HepG2 (cell line): ENCODE measurements around the gene ZMIZ1. TPM values are rescaled to one million over a fixed set of nuclear protein-coding genes. Genes with fewer than 3 reads are reported as not detected.
A peak's percentile ranks its signal among the peaks of the same experiment; 100 is the strongest.

Experiments used
- ATAC-seq: fragments of 200-7000 bp; cut with Tn5 transposase; 3 replicates; pipeline ENCODE4 v1.9.1; 2020; ENCODE audit warnings: mild to moderate bottlenecking, moderate library complexity
- BruUV-seq: library from RNA; stranded (reverse); fragments of 400-500 nt; replicated peaks from 2 replicates; lab custom pipeline; 2021; lab: Mats Ljungman, UMichigan
- CTCF ChIA-PET: fragments of 300-600 bp; formaldehyde crosslinking; extraction: SDS; loops from one replicate; lab custom pipeline; 2021; ENCODE audit warnings: low total read pairs, inconsistent platforms, low intra/inter-chr PET ratio; lab: Yijun Ruan, JAX
- POLR2A ChIA-PET: fragments of 350-600 bp; sonication (Branson Sonifier 250); formaldehyde crosslinking; loops from one replicate; lab custom pipeline; 2020; ENCODE audit warnings: antibody characterized with exemption, inconsistent platforms; lab: Yijun Ruan, JAX
- DNase-seq: peaks from one replicate; pipeline ENCODE4 v3.0.0-alpha.2; 2015; ENCODE audit warnings: low spot score
- FAIRE-seq: peaks from 3 replicates; lab custom pipeline; 2011; peaks lifted over from hg19 to GRCh38; lab: Jason Lieb, UNC
- H2AFZ ChIP-seq: one replicate; pipeline ENCODE4 v1.6.1; 2011; ENCODE audit warnings: low read length, inconsistent platforms
- H3K27ac ChIP-seq: fragments of 300-600 bp; 3 replicates; pipeline ENCODE4 v1.8.0; 2011; ENCODE audit warnings: mixed run types, mild to moderate bottlenecking, mixed read lengths, low read length, inconsistent platforms; ENCODE audit not compliant: insufficient read depth; ENCODE audit errors: extremely low read length
- H3K27me3 ChIP-seq, 2 experiments: fragments of 200-600 bp in 1 of 2; 2 replicates in 1 of 2; 3 replicates in 1 of 2; pipeline versions ENCODE4 v1.6.0 to v1.8.0; 2011; ENCODE audit warnings: low read length in 2 of 2, mild to moderate bottlenecking in 2 of 2, moderate library complexity in 2 of 2, inconsistent platforms in 1 of 2; ENCODE audit not compliant: insufficient read depth in 2 of 2, control insufficient read depth in 1 of 2
- H3K36me3 ChIP-seq, 2 experiments: fragments of 200-600 bp in 1 of 2; replicated peaks in 1 of 2; 2 replicates in 1 of 2; 3 replicates in 1 of 2; pipeline versions ENCODE4 v1.5.1 to v1.8.0; 2011; ENCODE audit warnings: low read length in 2 of 2, inconsistent platforms in 1 of 2; ENCODE audit not compliant: insufficient read depth in 2 of 2, control insufficient read depth in 1 of 2
- H3K4me1 ChIP-seq: 2 replicates; pipeline ENCODE4 v1.5.1; 2012; ENCODE audit warnings: low read length, inconsistent platforms; ENCODE audit not compliant: insufficient read depth
- H3K4me2 ChIP-seq: 2 replicates; pipeline ENCODE4 v1.6.0; 2011; ENCODE audit warnings: low read depth, low read length, inconsistent platforms
- H3K4me3 ChIP-seq, 3 experiments: fragments of 200-600 bp in 1 of 3; sonication (generic), shearing (Covaris generic) in 1 of 3; replicated peaks in 1 of 3; 2 replicates each; pipeline ENCODE4 v1.5.1; 2011 to 2016; ENCODE audit warnings: low read length in 3 of 3, inconsistent platforms in 2 of 3, low read depth in 2 of 3, mild to moderate bottlenecking in 2 of 3, control low read depth in 1 of 3, mixed read lengths in 1 of 3; ENCODE audit not compliant: insufficient read depth in 1 of 3
- H3K79me2 ChIP-seq: one replicate; pipeline ENCODE4 v1.6.1; 2011; ENCODE audit warnings: low read length, inconsistent platforms; ENCODE audit not compliant: insufficient read depth
- H3K9ac ChIP-seq: 2 replicates; pipeline ENCODE4 v1.6.0; 2011; ENCODE audit warnings: mild to moderate bottlenecking, low read depth, low read length, inconsistent platforms; ENCODE audit not compliant: insufficient read depth
- H3K9me3 ChIP-seq: 2 replicates; pipeline ENCODE4 v1.5.1; 2012; ENCODE audit warnings: mild to moderate bottlenecking, low read length
- H4K20me1 ChIP-seq: 2 replicates; pipeline ENCODE4 v1.6.0; 2011; ENCODE audit warnings: inconsistent platforms, mild to moderate bottlenecking, low read length, moderate library complexity; ENCODE audit not compliant: insufficient read depth
- MAFF ChIP-seq: IDR thresholded peaks from 2 replicates; pipeline ENCODE4 v1.6.1; 2011; ENCODE audit warnings: low read depth, low read length, improper control_type of control experiment
- MAFK ChIP-seq, 2 experiments: IDR thresholded peaks in 1 of 2; conservative IDR thresholded peaks in 1 of 2; 2 replicates each; pipeline ENCODE4 v1.6.1; 2011; ENCODE audit warnings: improper control_type of control experiment in 2 of 2, low read length in 2 of 2
- NFIB ChIP-seq: sonication (generic); formaldehyde crosslinking; IDR thresholded peaks from 2 replicates; pipeline ENCODE4 v1.9.0; 2021; ENCODE audit warnings: missing genetic modification reagents, mild to moderate bottlenecking, borderline replicate concordance
- ZNF276 ChIP-seq: sonication (generic); formaldehyde crosslinking; IDR thresholded peaks from 2 replicates; pipeline ENCODE4 v1.4.0; 2020; ENCODE audit warnings: mild to moderate bottlenecking, low read depth, missing genetic modification reagents
- ZNF513 ChIP-seq: sonication (generic); formaldehyde crosslinking; conservative IDR thresholded peaks from 2 replicates; pipeline ENCODE4 v1.5.0; 2020; ENCODE audit warnings: missing genetic modification reagents
- WGBS: methylation state at CpG from one replicate; pipeline ENCODE4 v1.1.6; 2017; ENCODE audit warnings: low lambda C conversion rate; 5-methylcytosine and 5-hydroxymethylcytosine counted together
- in situ Hi-C: cut with HindIII; loops from 2 replicates; pipeline ENCODE4 v1.10.0; 2017; ENCODE audit warnings: low pct_unique_long_range_greater_than_20kb; ENCODE audit not compliant: extremely low pct_ligation_motif_present
- intact Hi-C: fragments of 100-400 bp; cut with micrococcal nuclease; formaldehyde crosslinking; loops from one replicate; pipeline ENCODE4 v1.10.0; 2022; ENCODE audit not compliant: unreplicated experiment
- polyA plus RNA-seq, 8 experiments: library from polyadenylated mRNA; depleted of rRNA in 3 of 8; stranded (reverse) in 7 of 8; unstranded in 1 of 8; fragments of >200 nt; fragmentation: Illumina TruSeq in 4 of 8; extraction: Trizol in 4 of 8; gene quantifications; 2 replicates each; pipeline versions ENCODE4 v1.2.1 to v1.2.3, GENCODE V29; 2011 to 2016; ENCODE audit warnings: low read depth in 4 of 8, missing spikeins in 1 of 8, mixed read lengths in 1 of 8; ENCODE audit not compliant: insufficient read depth in 1 of 8
- total RNA-seq, 5 experiments: library from RNA; depleted of rRNA; stranded (reverse); fragments of >200 nt; fragmentation: Illumina TruSeq; extraction: Trizol; gene quantifications; 2 replicates each; pipeline ENCODE4 v1.2.3, GENCODE V29; 2016; ENCODE audit warnings: low read depth in 1 of 5
- TF ChIP-seq, protein P1 (sequence below): sonication (generic); formaldehyde crosslinking; IDR thresholded peaks from 2 replicates; pipeline ENCODE4 v1.4.0; 2020; ENCODE audit warnings: missing genetic modification reagents
- TF ChIP-seq, protein P2 (sequence below): sonication (generic); formaldehyde crosslinking; IDR thresholded peaks from 2 replicates; pipeline ENCODE4 v1.4.0; 2020; ENCODE audit warnings: missing genetic modification reagents, mild to moderate bottlenecking, borderline replicate concordance

ZMIZ1 gene
- total and polyA plus RNA-seq, 2 of the 13 experiments (the other 11 are each of a cell fraction or from before 2014, with no cell fraction given) = 5.3 to 10.2 TPM

DNA sequence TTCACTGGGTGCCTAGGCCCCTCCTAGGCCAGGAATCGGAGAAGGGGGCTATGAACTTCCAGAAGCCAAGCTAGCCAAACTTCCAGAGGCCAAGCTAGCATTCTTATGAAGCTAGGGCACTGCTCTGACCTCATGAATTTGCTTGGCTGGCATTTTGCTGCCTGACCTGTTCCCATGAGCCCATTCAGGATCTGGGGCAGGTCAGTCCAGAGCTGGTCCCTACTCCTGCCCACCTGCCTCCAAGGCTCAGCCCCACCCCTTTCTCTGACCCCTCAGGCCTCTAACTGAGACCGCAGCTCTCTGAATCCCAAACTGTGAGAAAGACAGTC, 277.2 kb downstream of the ZMIZ1 start:
- ChIA-PET POLR2A (interaction anchor here (1.0 to 7.8 kb wide), 4 partner anchors 9 to 34 kb away, joined by 3 to 134 read pairs (median 32); no protein-coding TSS in a partner anchor), CTCF (no interaction called here)
- in situ Hi-C loops = no loop called here
- H3K27me3 ChIP-seq = no peaks in the 10 kb centered on the region
- H2AFZ ChIP-seq = no peak overlapping the region
- TF ChIP-seq, protein P1, sequence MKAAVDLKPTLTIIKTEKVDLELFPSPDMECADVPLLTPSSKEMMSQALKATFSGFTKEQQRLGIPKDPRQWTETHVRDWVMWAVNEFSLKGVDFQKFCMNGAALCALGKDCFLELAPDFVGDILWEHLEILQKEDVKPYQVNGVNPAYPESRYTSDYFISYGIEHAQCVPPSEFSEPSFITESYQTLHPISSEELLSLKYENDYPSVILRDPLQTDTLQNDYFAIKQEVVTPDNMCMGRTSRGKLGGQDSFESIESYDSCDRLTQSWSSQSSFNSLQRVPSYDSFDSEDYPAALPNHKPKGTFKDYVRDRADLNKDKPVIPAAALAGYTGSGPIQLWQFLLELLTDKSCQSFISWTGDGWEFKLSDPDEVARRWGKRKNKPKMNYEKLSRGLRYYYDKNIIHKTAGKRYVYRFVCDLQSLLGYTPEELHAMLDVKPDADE (CRISPR knock-in tag) = no peak
- TF ChIP-seq, protein P2, sequence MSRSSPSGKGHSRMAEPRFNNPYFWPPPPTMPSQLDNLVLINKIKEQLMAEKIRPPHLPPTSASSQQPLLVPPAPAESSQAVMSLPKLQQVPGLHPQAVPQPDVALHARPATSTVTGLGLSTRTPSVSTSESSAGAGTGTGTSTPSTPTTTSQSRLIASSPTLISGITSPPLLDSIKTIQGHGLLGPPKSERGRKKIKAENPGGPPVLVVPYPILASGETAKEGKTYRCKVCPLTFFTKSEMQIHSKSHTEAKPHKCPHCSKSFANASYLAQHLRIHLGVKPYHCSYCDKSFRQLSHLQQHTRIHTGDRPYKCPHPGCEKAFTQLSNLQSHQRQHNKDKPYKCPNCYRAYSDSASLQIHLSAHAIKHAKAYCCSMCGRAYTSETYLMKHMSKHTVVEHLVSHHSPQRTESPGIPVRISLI (CRISPR knock-in tag) = no peak
- TF ChIP-seq MAFK (conservative IDR thresholded peaks at IDR 0.05 in 1 of 2, IDR thresholded peaks at IDR 0.05 in 1 of 2; ENCODE audit: low read length in 2 of 2) (peak; percentile 81 to 91), ZNF513 (CRISPR knock-in tag) (no peak), MAFF (peak; percentile 59), ZNF276 (CRISPR knock-in tag) (no peak), NFIB (CRISPR knock-in tag) (no peak)
- H3K4me2 ChIP-seq = no peak overlapping the region
- no peak for ATAC-seq
- H3K27ac ChIP-seq = no peak overlapping the region
- H3K9ac ChIP-seq = no peak overlapping the region
- 93% methylated on average over 1 of the region's 2 CpGs for WGBS
- peaks cover 17 to 24% of the 10 kb centered on the region in 2 experiments for H3K36me3 ChIP-seq
- no peak for DNase-seq
- no TSS peak for BruUV-seq
- peaks cover 34% of the 10 kb centered on the region for H3K79me2 ChIP-seq
- peaks cover 75% of the 10 kb centered on the region for H3K4me1 ChIP-seq
- intact Hi-C loops = loop anchor here (10.0 kb wide), 1 partner anchor 51 kb away; no protein-coding TSS in a partner anchor
- FAIRE-seq = no peak
- H3K9me3 ChIP-seq = no peaks in the 10 kb centered on the region
- no peak overlapping the region for H3K4me3 ChIP-seq
- H4K20me1 ChIP-seq = peaks cover 28% of the 10 kb centered on the region
